T-helper 9 cell (primary cell): ENCODE results near the gene NTPCR.
"Not testable (repeated sequence)": the region's sequence is repeated elsewhere in the genome, so short reads cannot be mapped to it uniquely, and the experiment has no call there.

Source experiments
- DNase-seq: peaks from one replicate; pipeline ENCODE4 v3.0.0-alpha.2; 2020
- total RNA-seq, 2 donors: gene quantifications; one replicate each; lab custom pipeline; 2026; lab: John Stamatoyannopoulos, UW

The NTPCR gene
- 10.1 to 25.9 reads per million in 2 donors for total RNA-seq

GRCh38 chr1:232950197-232951176 is at the start of gene NTPCR:
NTPCR (plus strand) TSS chr1:232950611; CDS start chr1:232950711, 100 bp downstream.
- peak; percentile 94 for DNase-seq

- no peak for DNase-seq
Observed at GRCh38 chr1:232900818-232901217, 49.6 kb upstream of the NTPCR start.

GRCh38 chr1:232901255-232901654 is 49.2 kb upstream of the NTPCR start:
- DNase-seq = no peak

GRCh38 chr1:232902774-232903350 is 47.5 kb upstream of the NTPCR start:
- DNase-seq = no peak

GRCh38 chr1:232904131-232904530 is 46.3 kb upstream of the NTPCR start:
- DNase-seq = no peak

- no peak for DNase-seq
Observed at GRCh38 chr1:232904566-232904965, 45.8 kb upstream of the NTPCR start.

GRCh38 chr1:232905331-232906034 is 44.9 kb upstream of the NTPCR start:
- no peak for DNase-seq

- DNase-seq = no peak
Observed at GRCh38 chr1:232906441-232906840, 44.0 kb upstream of the NTPCR start.

GRCh38 chr1:232908831-232909230 is 41.6 kb upstream of the NTPCR start:
- DNase-seq = no peak

- DNase-seq = no peak
Observed at GRCh38 chr1:232909752-232910151, 40.7 kb upstream of the NTPCR start.

- DNase-seq = no peak
Observed at GRCh38 chr1:232911027-232911599, 39.3 kb upstream of the NTPCR start.

- no peak for DNase-seq
Observed at GRCh38 chr1:232912845-232913580, 37.4 kb upstream of the NTPCR start.

GRCh38 chr1:232914271-232914670 is 36.1 kb upstream of the NTPCR start:
- not testable (repeated sequence) for DNase-seq

- no peak for DNase-seq
Observed at GRCh38 chr1:232915212-232915611, 35.2 kb upstream of the NTPCR start.

GRCh38 chr1:232917053-232917452 is 33.4 kb upstream of the NTPCR start:
- DNase-seq = no peak

GRCh38 chr1:232921381-232921780 is 29.0 kb upstream of the NTPCR start:
- DNase-seq = no peak

GRCh38 chr1:232922485-232922884 is 27.9 kb upstream of the NTPCR start:
- DNase-seq = no peak

- no peak for DNase-seq
Observed at GRCh38 chr1:232923739-232924386, 26.5 kb upstream of the NTPCR start.

- no peak for DNase-seq
Observed at GRCh38 chr1:232924874-232925273, 25.5 kb upstream of the NTPCR start.

GRCh38 chr1:232925421-232926220 is 24.8 kb upstream of the NTPCR start:
- DNase-seq = no peak

- DNase-seq = not testable (repeated sequence)
Observed at GRCh38 chr1:232927166-232927565, 23.2 kb upstream of the NTPCR start.
